IMR-90 (cell line): ENCODE results near the gene ZNF44. TPM values are rescaled to one million over a fixed set of nuclear protein-coding genes. Genes with fewer than 3 reads are reported as not detected.

Source experiments
- ATAC-seq: fragments of 200-7000 bp; cut with Tn5 transposase; 2 replicates; pipeline ENCODE4 v1.9.1; 2020; ENCODE audit warnings: low read depth, mild to moderate bottlenecking, moderate library complexity
- BruUV-seq: library from RNA; stranded (reverse); fragments of 400-500 nt; replicated peaks from 2 replicates; lab custom pipeline; 2021; lab: Mats Ljungman, UMichigan
- CTCF ChIA-PET: fragments of 300-600 bp; formaldehyde crosslinking; extraction: SDS; loops from one replicate; lab custom pipeline; 2021; ENCODE audit warnings: antibody characterized with exemption; lab: Yijun Ruan, JAX
- POLR2A ChIA-PET: fragments of 300-600 bp; sonication (Branson Sonifier 250); formaldehyde crosslinking; loops from one replicate; lab custom pipeline; 2022; ENCODE audit warnings: antibody characterized with exemption; ENCODE audit not compliant: unreplicated experiment; lab: Charles Lee
- DNase-seq: peaks from one replicate; pipeline ENCODE4 v3.0.0; 2013
- H2AFZ ChIP-seq: replicated peaks from 2 replicates; pipeline ENCODE3; 2013; ENCODE audit warnings: low read length, mild to moderate bottlenecking; ENCODE audit not compliant: poor library complexity
- H2AK5ac ChIP-seq: 2 replicates; pipeline ENCODE4 v1.6.1; 2013; ENCODE audit warnings: low read depth, low read length, inconsistent platforms
- H2AK9ac ChIP-seq: replicated peaks from 2 replicates; pipeline ENCODE3; 2013; ENCODE audit warnings: mild to moderate bottlenecking, low read depth, low read length, moderate library complexity; ENCODE audit not compliant: poor library complexity
- H2BK120ac ChIP-seq: 2 replicates; pipeline ENCODE4 v1.6.1; 2013; ENCODE audit warnings: low read depth, low read length, inconsistent platforms
- H2BK15ac ChIP-seq: 3 replicates; pipeline ENCODE4 v1.6.1; 2013; ENCODE audit warnings: low read depth, low read length, inconsistent platforms
- H2BK20ac ChIP-seq: 2 replicates; pipeline ENCODE4 v1.6.1; 2013; ENCODE audit warnings: low read depth, mild to moderate bottlenecking, inconsistent platforms, low read length, moderate library complexity
- H2BK5ac ChIP-seq: 2 replicates; pipeline ENCODE4 v1.6.1; 2013; ENCODE audit warnings: mild to moderate bottlenecking, low read depth, low read length, inconsistent platforms; ENCODE audit not compliant: poor library complexity, severe bottlenecking
- H3K14ac ChIP-seq: replicated peaks from 2 replicates; pipeline ENCODE4 v1.6.1; 2013; ENCODE audit warnings: low read depth, low read length, inconsistent platforms
- H3K18ac ChIP-seq: 2 replicates; pipeline ENCODE4 v1.6.1; 2013; ENCODE audit warnings: low read depth, low read length, control low read depth
- H3K23ac ChIP-seq: 2 replicates; pipeline ENCODE4 v1.6.1; 2013; ENCODE audit warnings: low read depth, low read length, inconsistent platforms
- H3K27ac ChIP-seq: 2 replicates; pipeline ENCODE4 v1.5.1; 2013; ENCODE audit warnings: mild to moderate bottlenecking, control low read depth, low read length; ENCODE audit not compliant: insufficient read depth
- H3K27me3 ChIP-seq: 2 replicates; pipeline ENCODE4 v1.6.1; 2013; ENCODE audit warnings: low read length; ENCODE audit not compliant: control insufficient read depth, insufficient read depth
- H3K36me3 ChIP-seq: 2 replicates; pipeline ENCODE4 v1.6.1; 2013; ENCODE audit warnings: low read length, mixed read lengths; ENCODE audit not compliant: control insufficient read depth, insufficient read depth
- H3K4ac ChIP-seq: 2 replicates; pipeline ENCODE4 v1.6.1; 2013; ENCODE audit warnings: low read depth, low read length, inconsistent platforms
- H3K4me1 ChIP-seq: 2 replicates; pipeline ENCODE4 v1.6.1; 2013; ENCODE audit warnings: low read length, mixed read lengths; ENCODE audit not compliant: control insufficient read depth, insufficient read depth
- H3K4me2 ChIP-seq: 2 replicates; pipeline ENCODE4 v1.6.1; 2013; ENCODE audit warnings: low read depth, mild to moderate bottlenecking, control low read depth, low read length, moderate library complexity
- H3K4me3 ChIP-seq: 2 replicates; pipeline ENCODE4 v1.5.1; 2013; ENCODE audit warnings: low read depth, mild to moderate bottlenecking, control low read depth, low read length, moderate library complexity; ENCODE audit not compliant: insufficient read depth
- H3K56ac ChIP-seq: 2 replicates; pipeline ENCODE4 v1.6.1; 2013; ENCODE audit warnings: low read length, inconsistent platforms; ENCODE audit not compliant: insufficient read depth; ENCODE audit errors: extremely low read depth
- H3K79me1 ChIP-seq, 2 experiments: 2 replicates each; pipeline ENCODE4 v1.6.1; 2013; ENCODE audit warnings: low read length in 2 of 2, inconsistent platforms in 1 of 2, low read depth in 1 of 2
- H3K9ac ChIP-seq: 2 replicates; pipeline ENCODE4 v1.6.1; 2013; ENCODE audit warnings: low read depth, low read length, control low read depth
- H3K9me1 ChIP-seq: 2 replicates; pipeline ENCODE4 v1.6.1; 2013; ENCODE audit warnings: low read length, inconsistent platforms; ENCODE audit not compliant: insufficient read depth
- H3K9me3 ChIP-seq: 2 replicates; pipeline ENCODE4 v1.6.1; 2013; ENCODE audit warnings: low read length; ENCODE audit not compliant: control insufficient read depth, insufficient read depth
- H4K20me1 ChIP-seq: 2 replicates; pipeline ENCODE4 v1.6.1; 2013; ENCODE audit warnings: low read length, inconsistent platforms; ENCODE audit not compliant: insufficient read depth
- H4K5ac ChIP-seq: 2 replicates; pipeline ENCODE4 v1.6.1; 2013; ENCODE audit warnings: mild to moderate bottlenecking, low read depth, low read length, control low read depth
- H4K8ac ChIP-seq, 2 experiments: 2 replicates each; pipeline ENCODE4 v1.6.1; 2013; ENCODE audit warnings: low read depth in 2 of 2, low read length in 2 of 2, control low read depth in 1 of 2, inconsistent platforms in 1 of 2
- H4K91ac ChIP-seq: 2 replicates; pipeline ENCODE4 v1.6.1; 2013; ENCODE audit warnings: low read depth, low read length, inconsistent platforms; ENCODE audit not compliant: insufficient read depth
- BHLHE40 ChIP-seq: fragments of 150-350 bp; IDR thresholded peaks from 2 replicates; pipeline ENCODE4 v1.6.1; 2016; ENCODE audit warnings: mild to moderate bottlenecking, low read depth, low read length
- CEBPB ChIP-seq: IDR thresholded peaks from 2 replicates; pipeline ENCODE4 v1.6.1; 2012; ENCODE audit warnings: low read depth, low read length, improper control_type of control experiment
- CHD1 ChIP-seq: IDR thresholded peaks from 2 replicates; pipeline ENCODE4 v1.6.1; 2012; ENCODE audit warnings: low read depth, low read length, improper control_type of control experiment
- FOS ChIP-seq: fragments of 150-350 bp; IDR thresholded peaks from 2 replicates; pipeline ENCODE4 v1.6.1; 2016; ENCODE audit warnings: low read depth, low read length
- MAZ ChIP-seq: IDR thresholded peaks from 2 replicates; pipeline ENCODE4 v1.6.1; 2012; ENCODE audit warnings: low read depth, mild to moderate bottlenecking, low read length, improper control_type of control experiment, moderate library complexity, borderline replicate concordance
- POLR2A ChIP-seq: IDR thresholded peaks from 2 replicates; pipeline ENCODE4 v1.6.1; 2012; ENCODE audit warnings: mild to moderate bottlenecking, low read depth, low read length
- RCOR1 ChIP-seq: IDR thresholded peaks from 2 replicates; pipeline ENCODE4 v1.6.1; 2012; ENCODE audit warnings: mild to moderate bottlenecking, low read length, improper control_type of control experiment; ENCODE audit not compliant: insufficient replicate concordance
- RFX5 ChIP-seq: IDR thresholded peaks from 2 replicates; pipeline ENCODE4 v1.8.0; 2012; ENCODE audit warnings: low read depth, mild to moderate bottlenecking, low read length, moderate library complexity
- SMC3 ChIP-seq: fragments of 150-350 bp; IDR thresholded peaks from 2 replicates; pipeline ENCODE4 v1.6.1; 2016; ENCODE audit warnings: low read depth, mild to moderate bottlenecking, antibody characterized with exemption, low read length, moderate library complexity
- WGBS, 2 experiments: methylation state at CpG; one replicate each; pipeline versions ENCODE4 v1.1.5 to v1.1.7; 2013; ENCODE audit warnings: missing lambda C conversion rate in 2 of 2; ENCODE audit not compliant: insufficient read length in 1 of 2; ENCODE audit errors: extremely low coverage in 2 of 2; 5-methylcytosine and 5-hydroxymethylcytosine counted together
- dilution Hi-C: fragments of 300-500 bp; cut with HindIII; formaldehyde crosslinking; loops from one replicate; pipeline ENCODE4 v1.14.3; 2018; ENCODE audit warnings: low sequenced_read_pairs; ENCODE audit not compliant: unreplicated experiment
- in situ Hi-C: fragments of 300-500 bp; cut with MboI; formaldehyde crosslinking; loops from 3 replicates; pipeline ENCODE4 v1.14.3; 2019; ENCODE audit warnings: low sequenced_read_pairs, inconsistent platforms, mixed read lengths
- intact Hi-C: fragments of 100-400 bp; cut with micrococcal nuclease; formaldehyde crosslinking; loops from 2 replicates; pipeline ENCODE4 v1.10.0; 2022
- polyA plus RNA-seq, 3 experiments: library from polyadenylated mRNA; depleted of rRNA; stranded (reverse); fragments of >200 nt; gene quantifications; 2 replicates each; pipeline ENCODE4 v1.2.3, GENCODE V29; 2012; ENCODE audit warnings: low replicate concordance in 1 of 3
- total RNA-seq: library from RNA; depleted of rRNA; stranded (reverse); fragments of >200 nt; gene quantifications from 2 replicates; pipeline ENCODE4 v1.2.3, GENCODE V29; 2012
- TF ChIP-seq, protein P1 (sequence below): fragments of 150-350 bp; IDR thresholded peaks from 2 replicates; pipeline ENCODE4 v1.6.1; 2016; ENCODE audit warnings: low read depth, mild to moderate bottlenecking, low read length, moderate library complexity, borderline replicate concordance

Gene ZNF44
- total and polyA plus RNA-seq, 2 of the 4 experiments (the other 2 are of a cell fraction), result 3.5 to 6.6 TPM

DNA sequence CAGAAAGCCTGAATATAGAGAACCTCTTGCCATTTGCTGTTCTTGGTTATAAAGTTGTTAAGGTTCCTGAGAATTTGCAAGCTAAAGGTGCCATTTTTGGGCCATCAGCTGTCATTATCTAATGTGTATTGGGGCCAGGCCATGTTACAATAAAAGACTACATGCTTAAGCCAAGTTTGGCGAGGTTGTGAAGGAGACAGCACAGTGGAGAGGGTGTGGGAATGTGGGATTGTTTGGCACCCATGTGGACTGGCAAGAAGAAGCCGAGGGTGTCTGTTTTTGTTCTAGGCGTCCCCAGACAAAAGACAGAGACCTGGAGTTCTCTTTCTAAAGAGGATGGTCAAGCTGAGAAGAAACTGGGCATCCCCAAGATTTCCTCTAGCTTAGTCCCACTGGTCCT, 64.7 kb downstream of the ZNF44 start:
- Histone ChIP-seq H3K36me3 (no peaks in the 10 kb centered on the region; the same call in 1 of the 2 replicates), H3K56ac (no peak overlapping the region), H2BK5ac (no peak overlapping the region), H3K79me1 (no peaks in the 10 kb centered on the region), H3K9me3 (peaks cover 19% of the 10 kb centered on the region), H3K4me1 (no peaks in the 10 kb centered on the region), H2BK120ac (no peak overlapping the region), H2BK15ac (no peak overlapping the region), H3K4ac (no peak overlapping the region), H3K14ac (no peak overlapping the region), H4K20me1 (no peaks in the 10 kb centered on the region), H2AFZ (no peak overlapping the region), H3K9me1 (no peaks in the 10 kb centered on the region), H3K27me3 (no peaks in the 10 kb centered on the region), H3K9ac (no peak overlapping the region), H3K23ac (no peak overlapping the region), H2AK5ac (no peak overlapping the region), H3K18ac (no peak overlapping the region), H3K27ac (no peak overlapping the region), H2AK9ac (no peak overlapping the region), H2BK20ac (no peak overlapping the region), H3K4me3 (no peak overlapping the region), H4K5ac (no peak overlapping the region), H4K8ac (no peak overlapping the region), H3K4me2 (no peak overlapping the region), H4K91ac (no peak overlapping the region)
- ChIA-PET CTCF (interaction anchor here (0.6 kb wide), 1 partner anchor 22 kb away, joined by 3 read pairs; no protein-coding TSS in a partner anchor), POLR2A (no interaction called here)
- 50% methylated on average over 1 of the region's 3 CpGs; no CpG with 5 or more reads in 1 of the 2 experiments for WGBS, 2 experiments
- ATAC-seq (no peak), DNase-seq (no peak)
- dilution Hi-C loops, result no loop called here
- in situ Hi-C loops, result loop anchor here (10.0 kb wide), 1 partner anchor 85 kb away; no protein-coding TSS in a partner anchor
- no TSS peak for BruUV-seq
- no peak for TF ChIP-seq FOS
- no peak for TF ChIP-seq SMC3
- no peak for TF ChIP-seq POLR2A
- no peak for TF ChIP-seq CEBPB
- no peak for TF ChIP-seq RFX5
- no peak for TF ChIP-seq RCOR1
- TF ChIP-seq, protein P1, sequence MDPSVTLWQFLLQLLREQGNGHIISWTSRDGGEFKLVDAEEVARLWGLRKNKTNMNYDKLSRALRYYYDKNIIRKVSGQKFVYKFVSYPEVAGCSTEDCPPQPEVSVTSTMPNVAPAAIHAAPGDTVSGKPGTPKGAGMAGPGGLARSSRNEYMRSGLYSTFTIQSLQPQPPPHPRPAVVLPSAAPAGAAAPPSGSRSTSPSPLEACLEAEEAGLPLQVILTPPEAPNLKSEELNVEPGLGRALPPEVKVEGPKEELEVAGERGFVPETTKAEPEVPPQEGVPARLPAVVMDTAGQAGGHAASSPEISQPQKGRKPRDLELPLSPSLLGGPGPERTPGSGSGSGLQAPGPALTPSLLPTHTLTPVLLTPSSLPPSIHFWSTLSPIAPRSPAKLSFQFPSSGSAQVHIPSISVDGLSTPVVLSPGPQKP, result no peak
- TF ChIP-seq CHD1, result no peak
- TF ChIP-seq BHLHE40, result no peak
- no peak for TF ChIP-seq MAZ
- intact Hi-C loops, result no loop called here
